K562 (cell line): ENCODE data around the gene CSNK2A1. TPM values are rescaled to one million over a fixed set of nuclear protein-coding genes. Genes with fewer than 3 reads are reported as not detected.

Source experiments
- CREB3 ChIP-seq: fragments of 450-650 bp; conservative IDR thresholded peaks from 2 replicates; pipeline ENCODE4 v1.6.1; 2016; ENCODE audit warnings: missing genetic modification characterization, low read depth, mild to moderate bottlenecking, missing compliant biosample characterization, moderate library complexity
- CXXC5 ChIP-seq: fragments of 250-450 bp; sonication (Bioruptor Pico); IDR thresholded peaks from 2 replicates; pipeline ENCODE4 v1.8.0; 2022; ENCODE audit warnings: inconsistent platforms, mild to moderate bottlenecking, moderate library complexity
- FOXA3 ChIP-seq, 2 experiments: fragments of 450-650 bp in 1 of 2; sonication (generic) in 1 of 2; formaldehyde crosslinking; IDR thresholded peaks in 1 of 2; conservative IDR thresholded peaks in 1 of 2; 2 replicates each; pipeline versions ENCODE4 v1.4.0 to v1.8.0; 2020 to 2022; ENCODE audit warnings: mild to moderate bottlenecking in 2 of 2, missing genetic modification reagents in 1 of 2
- FOXK2 ChIP-seq, 2 experiments: fragments of 450-650 bp; IDR thresholded peaks in 1 of 2; conservative IDR thresholded peaks in 1 of 2; 2 replicates each; pipeline ENCODE4 v1.6.1; 2016; ENCODE audit warnings: low read depth in 2 of 2, mild to moderate bottlenecking in 1 of 2
- HCFC1 ChIP-seq: IDR thresholded peaks from 2 replicates; pipeline ENCODE4 v1.6.1; 2012; ENCODE audit warnings: low read depth, low read length, improper control_type of control experiment
- HOXB6 ChIP-seq: fragments of 250-450 bp; sonication (Bioruptor Pico); IDR thresholded peaks from 2 replicates; pipeline ENCODE4 v1.5.1; 2022; ENCODE audit warnings: mild to moderate bottlenecking, borderline replicate concordance
- HSF4 ChIP-seq: fragments of 250-450 bp; sonication (Bioruptor Pico); IDR thresholded peaks from 2 replicates; pipeline ENCODE4 v2.1.2; 2022; ENCODE audit warnings: mild to moderate bottlenecking, moderate library complexity, borderline replicate concordance
- NR4A1 ChIP-seq, 2 experiments: fragments of 250-450 bp in 1 of 2; fragments of 450-650 bp in 1 of 2; sonication (Bioruptor Pico) in 1 of 2; IDR thresholded peaks; 2 replicates each; pipeline versions ENCODE4 v1.4.0 to v1.6.1; 2016 to 2020; ENCODE audit warnings: mild to moderate bottlenecking in 2 of 2, missing compliant biosample characterization in 1 of 2, missing genetic modification characterization in 1 of 2, moderate library complexity in 1 of 2
- RBBP5 ChIP-seq: fragments of 200-600 bp; sonication (generic); IDR thresholded peaks from 2 replicates; pipeline ENCODE4 v1.6.1; 2012; ENCODE audit warnings: borderline replicate concordance, mild to moderate bottlenecking, low read length, control low read depth, inconsistent platforms; ENCODE audit not compliant: insufficient read depth, poor library complexity, severe bottlenecking
- SRSF7 ChIP-seq: fragments of 200-400 bp; formaldehyde crosslinking; optimal IDR thresholded peaks from 2 replicates; pipeline ENCODE3; 2017; ENCODE audit warnings: mild to moderate bottlenecking, low read depth, low read length
- THRB ChIP-seq: fragments of 450-650 bp; formaldehyde crosslinking; conservative IDR thresholded peaks from 2 replicates; pipeline ENCODE4 v1.4.0; 2022; ENCODE audit warnings: mild to moderate bottlenecking, missing genetic modification characterization
- ZNF395 ChIP-seq: fragments of 200-800 bp; sonication (Bioruptor generic); IDR thresholded peaks from 2 replicates; pipeline ENCODE4 v1.6.1; 2017; ENCODE audit warnings: missing genetic modification characterization, missing compliant biosample characterization
- ZNF609 ChIP-seq: sonication (generic); formaldehyde crosslinking; IDR thresholded peaks from 2 replicates; pipeline ENCODE4 v1.8.1; 2023; ENCODE audit warnings: missing genetic modification reagents, mild to moderate bottlenecking, borderline replicate concordance
- ZNF740 ChIP-seq, 3 experiments: fragments of 200-800 bp in 1 of 3; sonication (Bioruptor generic) in 1 of 3; sonication (generic) in 1 of 3; formaldehyde crosslinking in 1 of 3; IDR thresholded peaks; 2 replicates each; pipeline versions ENCODE4 v1.6.1 to v1.8.0; 2016 to 2022; ENCODE audit warnings: mild to moderate bottlenecking in 2 of 3, missing compliant biosample characterization in 2 of 3, missing genetic modification characterization in 2 of 3, missing genetic modification reagents in 1 of 3
- polyA plus RNA-seq, 8 experiments: library from polyadenylated mRNA; depleted of rRNA in 4 of 8; stranded (reverse) in 5 of 8; unstranded in 3 of 8; fragments of >200 nt; fragmentation: Nextera tagmentation in 2 of 8; fragmentation: Illumina TruSeq in 1 of 8; extraction: Ambion mirVana in 2 of 8; extraction: Trizol in 1 of 8; gene quantifications; 2 replicates each; pipeline versions ENCODE4 v1.2.1 to v1.2.3, GENCODE V29; 2011 to 2014; ENCODE audit warnings: inconsistent platforms in 1 of 8, missing spikeins in 1 of 8
- total RNA-seq, 7 experiments: library from RNA; depleted of rRNA in 6 of 7; stranded (reverse); fragments of >200 nt in 6 of 7; fragmentation: Illumina TruSeq in 2 of 7; extraction: Trizol in 2 of 7; gene quantifications; 2 replicates each; pipeline versions ENCODE4 v1.2.1 to v1.2.3, GENCODE V29; 2011 to 2021; ENCODE audit warnings: low replicate concordance in 1 of 7

The CSNK2A1 gene
- total and polyA plus RNA-seq, 9 of the 15 experiments (the other 6 are each of a cell fraction or from before 2014, with no cell fraction given), result 71.0 to 251 (median 103) TPM

GRCh38 chr20:544153-544725 is 649 bp upstream of the CSNK2A1 start (continued):
- no peak for TF ChIP-seq ZNF740 (CRISPR knock-in tag; IDR thresholded peaks at IDR 0.05)
- TF ChIP-seq ZNF740 (tag; IDR thresholded peaks at IDR 0.05), result 0 out of 4 replicates have a peak, but pooled peaks of 1 of the 2 experiments have one; percentile 54
- TF ChIP-seq FOXA3 (CRISPR knock-in tag; conservative IDR thresholded peaks at IDR 0.05 in 1 of 2, IDR thresholded peaks at IDR 0.05 in 1 of 2), result 0 out of 4 replicates have a peak, but pooled peaks of 1 of the 2 experiments have one; percentile 12
- TF ChIP-seq NR4A1 (CRISPR knock-in tag; IDR thresholded peaks at IDR 0.05), result no peak
- TF ChIP-seq NR4A1 (tag; IDR thresholded peaks at IDR 0.05), result 0 out of 2 replicates have a peak, but pooled peaks have one; percentile 46
- TF ChIP-seq FOXK2 (conservative IDR thresholded peaks at IDR 0.05 in 1 of 2, IDR thresholded peaks at IDR 0.05 in 1 of 2; ENCODE audit: low read depth in 2 of 2), result no peak
- no peak for TF ChIP-seq HCFC1
- TF ChIP-seq ZNF609 (CRISPR knock-in tag), result no peak
- TF ChIP-seq THRB (CRISPR knock-in tag), result 0 out of 2 replicates have a peak, but pooled peaks have one; percentile 4
- TF ChIP-seq SRSF7, result no peak
- 0 out of 2 replicates have a peak, but pooled peaks have one; percentile 27 for TF ChIP-seq ZNF395 (CRISPR knock-in tag)
- no peak for TF ChIP-seq HSF4
- TF ChIP-seq CXXC5 (CRISPR knock-in tag), result 0 out of 2 replicates have a peak, but pooled peaks have one; percentile 6
- 0 out of 2 replicates have a peak, but pooled peaks have one; percentile 39 for TF ChIP-seq CREB3 (tag)
- TF ChIP-seq HOXB6, result no peak
- TF ChIP-seq RBBP5, result peak; percentile 8
